HG02678 (cell line): ENCODE measurements around the gene DNAJB1.
"Not testable (repeated sequence)": the region's sequence is repeated elsewhere in the genome, so short reads cannot be mapped to it uniquely, and the experiment has no call there.

Source experiments
- ATAC-seq: cut with Tn5 transposase; IDR thresholded peaks from one replicate; pipeline ENCODE4 v1.9.1; 2021; ENCODE audit warnings: mild to moderate bottlenecking, moderate library complexity; ENCODE audit not compliant: unreplicated experiment

The DNAJB1 gene

GRCh38 chr19:14517840-14518505 lies at the start of gene DNAJB1:
Gene DNAJB1, minus strand, starts transcription at chr19:14518397. Its CDS starts 48 bp downstream, at chr19:14518349.
- ATAC-seq = peak; percentile 61

GRCh38 chr19:14567079-14567478 lies 48.9 kb upstream of the DNAJB1 start:
- ATAC-seq = no peak

- no peak for ATAC-seq
Measured at GRCh38 chr19:14566712-14567077, 48.5 kb upstream of the DNAJB1 start.

- ATAC-seq = no peak
Measured at GRCh38 chr19:14565765-14566711, 47.8 kb upstream of the DNAJB1 start.

GRCh38 chr19:14565298-14565679 lies 47.1 kb upstream of the DNAJB1 start:
- no peak for ATAC-seq

- not testable (repeated sequence) for ATAC-seq
Measured at GRCh38 chr19:14564652-14565297, 46.6 kb upstream of the DNAJB1 start.

- ATAC-seq = no peak
Measured at GRCh38 chr19:14563989-14564651, 45.9 kb upstream of the DNAJB1 start.

- ATAC-seq = no peak
Measured at GRCh38 chr19:14563590-14563926, 45.4 kb upstream of the DNAJB1 start.

GRCh38 chr19:14562660-14563589 lies 44.7 kb upstream of the DNAJB1 start:
- ATAC-seq = no peak

- ATAC-seq = no peak
Measured at GRCh38 chr19:14561847-14562351, 43.7 kb upstream of the DNAJB1 start.

GRCh38 chr19:14561249-14561648 lies 43.1 kb upstream of the DNAJB1 start:
- no peak for ATAC-seq

- ATAC-seq = no peak
Measured at GRCh38 chr19:14560776-14561108, 42.5 kb upstream of the DNAJB1 start.

GRCh38 chr19:14559916-14560775 lies 41.9 kb upstream of the DNAJB1 start:
- no peak for ATAC-seq

GRCh38 chr19:14558370-14559066 lies 40.3 kb upstream of the DNAJB1 start:
- ATAC-seq = no peak

- no peak for ATAC-seq
Measured at GRCh38 chr19:14556662-14557188, 38.5 kb upstream of the DNAJB1 start.

GRCh38 chr19:14555918-14556661 lies 37.9 kb upstream of the DNAJB1 start:
- no peak for ATAC-seq

GRCh38 chr19:14554382-14554812 lies 36.2 kb upstream of the DNAJB1 start:
- no peak for ATAC-seq

- ATAC-seq = no peak
Measured at GRCh38 chr19:14553939-14554243, 35.7 kb upstream of the DNAJB1 start.
